ENCODE measurements around the gene LRRTM2. TPM values are rescaled to one million over a fixed set of nuclear protein-coding genes. Genes with fewer than 3 reads are reported as not detected.

LRRTM2 gene
- under 0.01 TPM in 2 replicates for total RNA-seq

GRCh38 chr5:138874771-138875551 lies at the start of gene LRRTM2:
TSS of gene LRRTM2 (minus strand) at chr5:138875335. CDS start at chr5:138874911, 424 bp downstream.

Other genes starting within 250 kb of the LRRTM2 start
- gene CTNNA1, start 121.9 kb downstream of the LRRTM2 start, total RNA-seq, result 586 and 663 TPM in 2 replicates